ENCODE measurements around the gene MRTFA. TPM values are rescaled to one million over a fixed set of nuclear protein-coding genes. Genes with fewer than 3 reads are reported as not detected.

The MRTFA gene
- total RNA-seq, 1 donor from 2014 or later = 52.1 TPM

- no peak overlapping the region for H3K4me3 ChIP-seq (ENCODE audit: low read depth, low read length)
- no peak for DNase-seq (ENCODE audit: low read depth)
Observed at GRCh38 chr22:40572976-40573375, 63.5 kb downstream of the MRTFA start.

GRCh38 chr22:40571887-40572286 is 64.6 kb downstream of the MRTFA start:
- no peak for TF ChIP-seq CTCF (conservative IDR thresholded peaks at IDR 0.05; ENCODE audit: low read depth, low read length)
- no peak for DNase-seq (ENCODE audit: low read depth)
- no peak overlapping the region for H3K4me3 ChIP-seq (ENCODE audit: low read depth, low read length)

More at GRCh38 chr22:40572976-40573375, 63.5 kb downstream of the MRTFA start:
- no peak for TF ChIP-seq CTCF (conservative IDR thresholded peaks at IDR 0.05; ENCODE audit: low read depth, low read length)

GRCh38 chr22:40567626-40568328 is 68.7 kb downstream of the MRTFA start:
- H3K4me3 ChIP-seq (ENCODE audit: low read depth, low read length) = no peak overlapping the region
- TF ChIP-seq CTCF (conservative IDR thresholded peaks at IDR 0.05; ENCODE audit: low read depth, low read length) = no peak
- DNase-seq (ENCODE audit: low read depth) = no peak

- DNase-seq (ENCODE audit: low read depth) = no peak
- no peak for TF ChIP-seq CTCF (conservative IDR thresholded peaks at IDR 0.05; ENCODE audit: low read depth, low read length)
- H3K4me3 ChIP-seq (ENCODE audit: low read depth, low read length) = no peak overlapping the region
Observed at GRCh38 chr22:40567106-40567505, 69.4 kb downstream of the MRTFA start.

- no peak for TF ChIP-seq CTCF (conservative IDR thresholded peaks at IDR 0.05; ENCODE audit: low read depth, low read length)
- no peak for DNase-seq (ENCODE audit: low read depth)
- no peak overlapping the region for H3K4me3 ChIP-seq (ENCODE audit: low read depth, low read length)
Observed at GRCh38 chr22:40560994-40561515, 75.5 kb downstream of the MRTFA start.

- no peak for TF ChIP-seq CTCF (conservative IDR thresholded peaks at IDR 0.05; ENCODE audit: low read depth, low read length)
- no peak for DNase-seq (ENCODE audit: low read depth)
- no peak overlapping the region for H3K4me3 ChIP-seq (ENCODE audit: low read depth, low read length)
Observed at GRCh38 chr22:40560551-40560950, 76.0 kb downstream of the MRTFA start.

GRCh38 chr22:40557972-40558371 is 78.5 kb downstream of the MRTFA start:
- H3K4me3 ChIP-seq (ENCODE audit: low read depth, low read length) = no peak overlapping the region
- no peak for TF ChIP-seq CTCF (conservative IDR thresholded peaks at IDR 0.05; ENCODE audit: low read depth, low read length)
- no peak for DNase-seq (ENCODE audit: low read depth)
